IPS-20b (cell line): ENCODE measurements around the gene ANO1.

ENCODE experiments used
- H3K27ac ChIP-seq: one replicate; pipeline ENCODE4 v1.5.1; 2013; ENCODE audit warnings: low read length
- H3K27me3 ChIP-seq: 2 replicates; pipeline ENCODE4 v1.6.1; 2013; ENCODE audit warnings: mild to moderate bottlenecking, low read length, inconsistent platforms; ENCODE audit not compliant: insufficient read depth
- H3K36me3 ChIP-seq: 2 replicates; pipeline ENCODE4 v1.6.1; 2013; ENCODE audit warnings: low read depth, mild to moderate bottlenecking, inconsistent platforms, low read length, moderate library complexity; ENCODE audit not compliant: insufficient read depth
- H3K4me1 ChIP-seq: 2 replicates; pipeline ENCODE4 v1.6.1; 2013; ENCODE audit warnings: mild to moderate bottlenecking, control low read depth, inconsistent platforms, low read length, moderate library complexity; ENCODE audit not compliant: insufficient read depth
- H3K4me3 ChIP-seq: 2 replicates; pipeline ENCODE4 v1.5.1; 2013; ENCODE audit warnings: mild to moderate bottlenecking, low read length, inconsistent platforms
- H3K9ac ChIP-seq: 2 replicates; pipeline ENCODE4 v1.6.1; 2013; ENCODE audit warnings: low read depth, mild to moderate bottlenecking, inconsistent platforms, low read length, moderate library complexity
- H3K9me3 ChIP-seq: 2 replicates; pipeline ENCODE4 v1.6.1; 2013; ENCODE audit warnings: mild to moderate bottlenecking, low read depth, low read length, inconsistent platforms; ENCODE audit not compliant: insufficient read depth

The ANO1 gene

DNA sequence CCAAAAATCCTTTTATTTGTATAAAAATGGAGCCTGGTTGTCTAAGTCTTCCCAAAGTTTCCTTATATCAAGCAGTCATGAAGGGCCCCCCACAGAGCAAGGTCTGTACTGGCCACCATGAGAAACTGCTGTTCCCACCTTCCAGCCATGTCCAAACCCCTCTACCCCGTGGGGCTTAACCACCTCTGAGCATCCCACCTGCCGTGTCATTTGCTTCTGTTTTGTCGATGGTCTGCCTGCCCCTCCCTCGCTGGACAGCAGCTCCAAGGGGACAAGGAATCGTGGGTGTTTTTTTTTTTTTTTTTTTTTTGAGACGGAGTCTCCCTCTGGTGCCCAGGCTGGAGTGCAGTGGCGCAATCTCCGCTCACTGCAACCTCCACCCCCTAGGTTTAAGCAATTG, 11.1 kb upstream of the ANO1 start:
- Histone ChIP-seq H3K4me3 (no peak overlapping the region), H3K9me3 (no peaks in the 10 kb centered on the region), H3K27ac (no peak overlapping the region), H3K9ac (no peak overlapping the region), H3K27me3 (peaks cover 22% of the 10 kb centered on the region), H3K36me3 (no peaks in the 10 kb centered on the region), H3K4me1 (peaks cover 11% of the 10 kb centered on the region)

DNA sequence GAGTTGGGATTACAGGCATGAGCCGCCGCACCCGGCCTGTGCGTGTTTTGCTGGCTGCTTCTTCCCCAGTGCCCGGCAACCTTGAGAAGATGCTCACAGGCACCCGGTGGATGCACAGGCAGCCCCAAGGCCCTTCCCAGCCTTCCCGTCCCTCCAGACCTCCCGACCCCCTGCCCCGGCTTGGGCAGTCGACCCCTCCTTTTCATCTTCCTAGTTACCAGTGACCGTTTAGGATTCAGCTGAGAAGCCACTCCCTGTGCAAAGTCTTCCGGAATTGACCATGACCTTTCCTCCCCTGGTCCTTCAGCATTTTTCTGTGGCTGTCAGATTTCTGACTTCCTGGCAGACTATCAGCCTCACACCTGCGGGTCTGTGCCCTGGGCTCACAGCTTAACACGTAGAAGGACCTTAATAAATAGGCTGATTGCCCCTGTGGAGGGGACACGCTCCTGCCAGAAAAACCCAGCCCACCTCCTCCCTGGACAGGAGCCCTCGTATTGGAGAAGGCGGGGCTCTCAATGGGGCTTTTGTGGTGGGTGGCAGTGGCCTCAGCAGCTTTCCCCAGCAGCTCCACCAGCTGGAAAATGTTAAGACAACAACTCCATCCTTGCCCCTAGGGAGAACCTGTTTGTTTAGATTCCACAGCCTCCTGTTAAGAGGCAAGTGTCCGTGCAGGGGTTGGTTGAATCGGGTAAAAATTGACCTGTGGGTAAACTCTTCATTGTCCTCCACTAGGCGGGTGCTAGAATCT, 10.4 kb upstream of the ANO1 start:
- no peak overlapping the region for H3K27ac ChIP-seq
- peak overlapping the region; percentile 22; the same call in 1 of the 2 replicates for H3K4me3 ChIP-seq
- H3K9ac ChIP-seq, result no peak overlapping the region
- H3K9me3 ChIP-seq, result no peaks in the 10 kb centered on the region
- peaks cover 29% of the 10 kb centered on the region for H3K27me3 ChIP-seq
- no peaks in the 10 kb centered on the region for H3K36me3 ChIP-seq
- peaks cover 18% of the 10 kb centered on the region for H3K4me1 ChIP-seq

DNA sequence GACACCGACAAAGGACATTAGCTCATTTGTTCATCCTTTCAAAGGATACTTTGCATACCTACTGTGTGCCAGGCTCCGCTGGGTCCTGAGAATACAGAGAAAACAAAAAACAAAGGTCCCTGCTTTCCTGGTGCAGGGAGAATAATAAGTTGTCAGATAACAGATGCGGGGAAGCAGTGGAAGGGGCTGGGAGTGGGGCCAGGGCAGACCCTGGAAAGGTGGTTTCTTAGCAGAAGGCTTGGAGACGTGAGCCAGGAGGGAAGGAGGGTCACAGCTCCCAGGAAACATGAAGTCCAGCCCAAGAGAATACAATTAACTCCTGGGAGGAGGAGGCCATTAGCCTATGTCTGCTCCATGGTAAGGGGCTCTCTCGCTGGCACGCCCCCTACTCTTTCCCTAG, 9.8 kb upstream of the ANO1 start:
- Histone ChIP-seq H3K27me3 (peaks cover 35% of the 10 kb centered on the region), H3K9ac (no peak overlapping the region), H3K36me3 (no peaks in the 10 kb centered on the region), H3K27ac (no peak overlapping the region), H3K4me1 (peaks cover 24% of the 10 kb centered on the region), H3K4me3 (peak overlapping the region; percentile 22; the same call in 1 of the 2 replicates), H3K9me3 (no peaks in the 10 kb centered on the region)

DNA sequence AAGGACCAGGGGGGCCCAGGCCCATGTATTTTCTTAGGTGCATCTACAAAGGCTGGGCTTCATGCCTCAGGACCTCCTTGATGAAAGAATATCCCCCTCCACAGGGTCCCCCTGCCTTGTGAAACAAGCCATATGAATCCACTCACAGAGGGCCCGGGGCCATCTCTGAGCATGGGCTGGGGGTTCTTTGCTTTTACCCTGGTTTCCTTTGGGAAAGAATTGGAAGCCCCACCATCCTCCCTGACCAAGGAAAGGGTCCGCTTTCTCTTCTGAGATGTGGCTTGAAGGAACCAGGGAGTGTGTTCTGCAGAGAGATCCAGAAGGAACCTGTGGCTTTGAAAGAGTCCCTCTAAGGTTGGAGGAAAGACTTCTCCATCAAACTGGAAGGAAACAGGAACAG, 9.2 kb upstream of the ANO1 start:
- H3K9me3 ChIP-seq, result no peaks in the 10 kb centered on the region
- peaks cover 30% of the 10 kb centered on the region; the same call in 1 of the 2 replicates for H3K4me1 ChIP-seq
- peaks cover 41% of the 10 kb centered on the region for H3K27me3 ChIP-seq
- H3K9ac ChIP-seq, result no peak overlapping the region
- H3K36me3 ChIP-seq, result no peaks in the 10 kb centered on the region
- no peak overlapping the region for H3K27ac ChIP-seq
- no peak overlapping the region for H3K4me3 ChIP-seq

DNA sequence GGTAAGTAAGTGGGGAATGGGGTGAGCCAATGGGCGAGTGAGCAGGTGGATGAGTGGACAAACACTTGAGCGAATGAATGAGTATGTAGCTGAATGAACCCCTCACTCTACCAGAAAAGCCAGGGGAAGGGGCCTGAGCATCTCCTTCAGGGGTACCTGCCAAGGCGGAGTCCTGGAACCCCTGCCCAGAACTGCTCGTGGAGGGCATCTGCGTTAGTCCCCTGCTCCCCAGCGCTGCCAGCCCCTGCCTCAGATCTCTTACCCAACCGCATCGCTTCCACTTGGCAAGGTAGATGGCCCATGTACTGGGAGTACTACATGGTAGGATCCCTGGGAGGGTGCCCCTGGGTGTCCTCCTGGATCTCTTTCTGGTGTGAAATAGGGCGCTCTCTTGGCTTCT, 7.4 kb upstream of the ANO1 start:
- no peak overlapping the region for H3K4me3 ChIP-seq
- H3K36me3 ChIP-seq, result no peaks in the 10 kb centered on the region
- H3K4me1 ChIP-seq, result peaks cover 31% of the 10 kb centered on the region; the same call in 1 of the 2 replicates
- no peaks in the 10 kb centered on the region for H3K9me3 ChIP-seq
- H3K27me3 ChIP-seq, result peaks cover 58% of the 10 kb centered on the region
- H3K9ac ChIP-seq, result no peak overlapping the region
- H3K27ac ChIP-seq, result no peak overlapping the region

DNA sequence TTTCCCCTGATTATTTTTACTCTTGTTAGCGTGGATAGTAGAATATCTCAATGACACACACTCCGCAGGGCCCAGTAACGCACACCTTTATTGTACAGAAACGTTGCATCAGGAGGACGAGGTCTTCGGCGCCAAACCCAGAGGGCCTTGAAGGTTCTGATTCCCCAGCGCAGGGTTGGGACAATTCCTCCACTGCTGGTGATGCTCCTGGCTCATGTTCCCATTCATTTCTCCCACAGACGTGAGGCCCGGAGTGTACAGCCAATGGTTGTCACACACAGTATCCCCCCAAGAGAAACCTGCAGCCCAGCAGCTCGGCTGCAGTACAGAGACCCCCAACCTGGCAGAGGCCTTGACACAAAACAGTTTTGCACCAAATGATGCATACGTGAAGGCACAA, 6.1 kb upstream of the ANO1 start:
- no peak overlapping the region for H3K27ac ChIP-seq
- H3K27me3 ChIP-seq, result peaks cover 71% of the 10 kb centered on the region
- no peaks in the 10 kb centered on the region for H3K36me3 ChIP-seq
- H3K4me1 ChIP-seq, result peaks cover 31% of the 10 kb centered on the region; the same call in 1 of the 2 replicates
- no peak overlapping the region for H3K4me3 ChIP-seq
- no peaks in the 10 kb centered on the region for H3K9me3 ChIP-seq
- no peak overlapping the region for H3K9ac ChIP-seq

DNA sequence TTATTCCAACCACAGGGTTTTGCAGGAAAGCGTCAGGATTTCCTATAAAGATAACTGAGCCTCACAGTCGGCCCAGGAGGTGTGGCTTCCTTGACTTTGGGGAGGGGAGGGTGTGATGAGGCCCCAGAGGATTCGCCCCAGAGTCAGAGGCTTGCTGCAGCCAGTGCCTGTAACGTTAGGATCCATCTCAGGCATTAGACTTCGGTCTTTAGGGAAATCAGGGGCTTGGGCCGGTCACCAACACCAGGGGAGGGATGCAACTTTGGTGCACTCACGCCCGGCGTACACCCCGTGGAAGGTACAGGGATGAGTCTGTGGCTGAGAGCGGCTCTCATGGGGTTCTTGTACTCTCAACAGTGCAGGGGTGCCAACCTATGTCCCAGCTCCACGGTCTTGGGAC, 5.7 kb upstream of the ANO1 start:
- Histone ChIP-seq H3K27ac (no peak overlapping the region), H3K36me3 (no peaks in the 10 kb centered on the region), H3K4me3 (peak overlapping the region; percentile 50; the same call in 1 of the 2 replicates), H3K27me3 (peaks cover 76% of the 10 kb centered on the region), H3K9me3 (no peaks in the 10 kb centered on the region), H3K9ac (peak overlapping the region; percentile 23; the same call in 1 of the 2 replicates), H3K4me1 (peaks cover 34% of the 10 kb centered on the region; the same call in 1 of the 2 replicates)

DNA sequence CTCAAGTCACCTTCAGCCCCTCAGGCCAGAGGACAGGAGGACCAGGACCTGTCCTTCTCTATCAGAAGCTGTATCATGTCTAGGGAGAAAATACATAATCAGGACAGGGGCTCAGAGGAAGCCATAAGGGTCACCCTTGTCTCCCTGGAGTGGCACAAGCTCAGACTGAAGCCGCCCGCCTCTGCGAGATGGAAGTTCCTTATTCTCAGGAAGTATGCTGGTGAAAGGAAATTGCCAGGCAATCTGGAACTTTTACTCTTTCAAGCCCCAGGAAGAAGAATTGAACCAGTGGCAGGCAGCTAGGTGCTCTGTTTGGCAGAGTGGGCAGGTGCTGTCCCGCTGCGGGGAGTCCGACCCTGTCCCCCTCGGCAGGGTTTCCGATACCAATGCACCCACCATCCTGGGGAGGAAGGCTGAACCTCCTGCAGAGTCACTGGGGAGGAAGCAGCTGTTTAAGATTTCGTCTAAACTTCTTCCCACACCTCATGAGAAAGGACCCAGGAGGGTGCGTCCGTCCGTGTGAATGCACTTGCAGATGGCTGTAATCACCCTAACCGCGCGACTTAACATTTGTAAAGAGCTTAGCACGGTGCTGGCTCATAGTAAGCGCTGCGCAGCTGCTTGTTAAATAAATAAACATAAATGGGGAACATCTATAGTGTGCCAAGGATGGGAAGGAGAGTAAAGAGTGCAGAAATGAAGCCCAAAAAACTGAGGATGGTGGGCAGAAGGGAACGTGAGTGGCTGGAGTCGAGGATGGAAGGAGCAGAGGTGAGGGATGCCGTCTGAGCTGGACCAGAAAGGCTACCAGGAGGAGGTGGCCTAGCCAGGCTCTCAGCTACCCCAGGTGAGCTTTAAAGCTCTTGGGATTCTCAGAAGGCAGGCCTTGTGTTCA, 5.0 kb upstream of the ANO1 start:
- Histone ChIP-seq H3K27me3 (peaks cover 82% of the 10 kb centered on the region), H3K4me3 (peak overlapping the region; percentile 50; the same call in 1 of the 2 replicates), H3K36me3 (no peaks in the 10 kb centered on the region)

DNA sequence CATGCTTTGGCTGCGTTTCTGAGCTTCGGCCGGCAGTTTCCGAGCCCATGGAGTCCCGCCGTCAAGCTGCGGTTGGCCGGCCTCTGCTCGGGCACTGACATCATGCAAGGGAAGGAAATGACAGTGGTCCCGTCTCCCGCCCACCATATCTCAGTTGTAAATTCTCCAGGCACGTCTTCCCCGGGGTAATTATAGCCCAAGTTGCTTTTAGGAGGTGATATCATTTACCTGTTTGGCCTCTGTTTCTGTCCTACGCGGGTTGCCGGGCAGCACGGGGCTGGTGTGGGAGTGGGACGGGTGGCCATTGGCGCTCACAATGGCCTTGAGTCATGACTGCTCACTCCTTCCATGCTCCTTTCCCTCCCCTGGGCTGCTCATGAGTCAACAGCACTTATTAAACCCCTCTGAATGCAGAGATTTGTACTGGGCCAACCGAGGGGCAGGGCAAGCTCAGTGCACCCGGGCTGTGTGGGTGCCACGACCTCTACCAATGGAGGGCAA, 4.2 kb upstream of the ANO1 start:
- Histone ChIP-seq H3K9ac (no peak overlapping the region), H3K27ac (no peak overlapping the region), H3K9me3 (no peaks in the 10 kb centered on the region), H3K4me3 (peak overlapping the region; percentile 50; the same call in 1 of the 2 replicates), H3K4me1 (peaks cover 26% of the 10 kb centered on the region; the same call in 1 of the 2 replicates), H3K36me3 (no peaks in the 10 kb centered on the region), H3K27me3 (peaks cover 86% of the 10 kb centered on the region)

More for the DNA sequence above, 5.0 kb upstream of the ANO1 start:
- peak overlapping the region; percentile 23; the same call in 1 of the 2 replicates for H3K9ac ChIP-seq
- H3K9me3 ChIP-seq, result no peaks in the 10 kb centered on the region
- no peak overlapping the region for H3K27ac ChIP-seq
- H3K4me1 ChIP-seq, result peaks cover 30% of the 10 kb centered on the region; the same call in 1 of the 2 replicates

DNA sequence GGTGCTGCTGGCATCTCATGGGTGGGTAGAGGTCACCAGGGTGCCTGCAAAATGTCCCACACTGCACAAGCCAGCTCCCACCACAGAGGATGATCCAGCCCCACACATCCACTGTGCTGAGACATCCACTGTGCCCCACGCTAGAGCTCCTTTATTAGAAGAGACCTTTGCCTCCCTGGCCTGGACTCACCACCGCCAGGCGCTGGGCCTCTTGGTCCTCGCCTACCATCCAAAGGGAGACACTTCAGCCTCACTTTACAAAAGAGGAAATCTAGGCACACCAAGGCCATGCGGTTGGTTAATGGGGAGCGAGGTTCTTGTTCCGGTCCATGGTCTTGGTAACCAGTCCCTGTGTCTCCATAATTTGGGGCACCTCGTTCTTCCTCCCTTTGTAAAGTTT, 3.4 kb upstream of the ANO1 start:
- Histone ChIP-seq H3K4me1 (peaks cover 26% of the 10 kb centered on the region; the same call in 1 of the 2 replicates), H3K9me3 (no peaks in the 10 kb centered on the region), H3K9ac (no peak overlapping the region), H3K36me3 (no peaks in the 10 kb centered on the region), H3K27ac (no peak overlapping the region), H3K27me3 (peaks cover 88% of the 10 kb centered on the region), H3K4me3 (no peak overlapping the region)

DNA sequence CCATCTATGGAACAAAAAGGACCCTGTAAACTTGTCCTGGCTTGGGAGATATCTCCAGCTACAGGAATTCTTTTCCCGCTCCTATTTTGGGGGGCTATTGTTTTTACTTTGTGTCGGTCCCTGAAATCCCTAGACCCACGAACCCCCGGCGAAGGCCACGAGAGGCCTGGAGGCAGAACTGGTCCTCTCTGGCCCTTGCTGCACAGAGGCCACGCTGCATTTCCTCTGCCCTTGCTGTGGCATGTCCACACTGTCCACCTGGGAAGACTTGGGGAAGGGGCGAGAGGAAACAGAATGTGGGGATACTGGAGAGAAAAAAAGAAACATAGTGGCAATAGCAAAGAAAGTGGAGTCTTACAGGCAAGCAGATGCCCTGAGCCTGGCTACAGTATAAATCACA, 2.3 kb upstream of the ANO1 start:
- H3K9me3 ChIP-seq, result no peaks in the 10 kb centered on the region
- H3K27ac ChIP-seq, result no peak overlapping the region
- no peak overlapping the region for H3K4me3 ChIP-seq
- H3K27me3 ChIP-seq, result peaks cover 95% of the 10 kb centered on the region
- H3K36me3 ChIP-seq, result no peaks in the 10 kb centered on the region
- no peak overlapping the region for H3K9ac ChIP-seq
- H3K4me1 ChIP-seq, result peaks cover 26% of the 10 kb centered on the region; the same call in 1 of the 2 replicates
